Hindlimb muscle (tissue), 1 donor: ENCODE measurements around the gene HDGFL3. TPM values are rescaled to one million over a fixed set of nuclear protein-coding genes. Genes with fewer than 3 reads are reported as not detected.

Source experiments
- DNase-seq: peaks from one replicate; pipeline ENCODE4 v3.0.0-alpha.2; 2013
- polyA plus RNA-seq: library from polyadenylated mRNA; unstranded; fragments of 120-200 nt; gene quantifications from one replicate; pipeline ENCODE4 v1.2.1, GENCODE V29; 2013; ENCODE audit not compliant: insufficient read length

HDGFL3 gene
- polyA plus RNA-seq, 1 donor, result 41.1 TPM

GRCh38 chr15:83123529-83123928 is 84.1 kb downstream of the HDGFL3 start:
- DNase-seq, result no peak

- DNase-seq, result no peak
Observed at GRCh38 chr15:83119968-83120581, 87.5 kb downstream of the HDGFL3 start.

- DNase-seq, result no peak
Observed at GRCh38 chr15:83118968-83119367, 88.7 kb downstream of the HDGFL3 start.

GRCh38 chr15:83118291-83118827 is 89.3 kb downstream of the HDGFL3 start:
- no peak for DNase-seq

GRCh38 chr15:83115831-83116565 is 91.6 kb downstream of the HDGFL3 start:
- no peak for DNase-seq

- DNase-seq, result no peak
Observed at GRCh38 chr15:83115410-83115809, 92.2 kb downstream of the HDGFL3 start.

- DNase-seq, result no peak
Observed at GRCh38 chr15:83114856-83115255, 92.8 kb downstream of the HDGFL3 start.

GRCh38 chr15:83113881-83114674 is 93.5 kb downstream of the HDGFL3 start:
- no peak for DNase-seq

- no peak for DNase-seq
Observed at GRCh38 chr15:83112956-83113299, 94.7 kb downstream of the HDGFL3 start.

GRCh38 chr15:83112233-83112955 is 95.2 kb downstream of the HDGFL3 start:
- no peak for DNase-seq

GRCh38 chr15:83111149-83111548 is 96.5 kb downstream of the HDGFL3 start:
- DNase-seq, result no peak

GRCh38 chr15:83110381-83110780 is 97.2 kb downstream of the HDGFL3 start:
- DNase-seq, result no peak

GRCh38 chr15:83109532-83109931 is 98.1 kb downstream of the HDGFL3 start:
- no peak for DNase-seq

- DNase-seq, result no peak
Observed at GRCh38 chr15:83108266-83109219, 99.1 kb downstream of the HDGFL3 start.

GRCh38 chr15:83107841-83108181 is 99.8 kb downstream of the HDGFL3 start:
- no peak for DNase-seq

- DNase-seq, result no peak
Observed at GRCh38 chr15:83106994-83107840, 100.4 kb downstream of the HDGFL3 start, which contains the start of gene TM6SF1. TSS of gene TM6SF1 (plus strand) at chr15:83107645. CDS start at chr15:83107681, 36 bp downstream.

GRCh38 chr15:83105440-83105839 is 102.2 kb downstream of the HDGFL3 start:
- no peak for DNase-seq

- no peak for DNase-seq
Observed at GRCh38 chr15:83104141-83104540, 103.5 kb downstream of the HDGFL3 start.

GRCh38 chr15:83102346-83102745 is 105.3 kb downstream of the HDGFL3 start:
- DNase-seq, result no peak

- no peak for DNase-seq
Observed at GRCh38 chr15:83100097-83100646, 107.5 kb downstream of the HDGFL3 start.
